Measurements from ENCODE around the gene CTH.
"Not testable (repeated sequence)": the region's sequence is repeated elsewhere in the genome, so short reads cannot be mapped to it uniquely, and the experiment has no call there.

- TF ChIP-seq, protein P1, sequence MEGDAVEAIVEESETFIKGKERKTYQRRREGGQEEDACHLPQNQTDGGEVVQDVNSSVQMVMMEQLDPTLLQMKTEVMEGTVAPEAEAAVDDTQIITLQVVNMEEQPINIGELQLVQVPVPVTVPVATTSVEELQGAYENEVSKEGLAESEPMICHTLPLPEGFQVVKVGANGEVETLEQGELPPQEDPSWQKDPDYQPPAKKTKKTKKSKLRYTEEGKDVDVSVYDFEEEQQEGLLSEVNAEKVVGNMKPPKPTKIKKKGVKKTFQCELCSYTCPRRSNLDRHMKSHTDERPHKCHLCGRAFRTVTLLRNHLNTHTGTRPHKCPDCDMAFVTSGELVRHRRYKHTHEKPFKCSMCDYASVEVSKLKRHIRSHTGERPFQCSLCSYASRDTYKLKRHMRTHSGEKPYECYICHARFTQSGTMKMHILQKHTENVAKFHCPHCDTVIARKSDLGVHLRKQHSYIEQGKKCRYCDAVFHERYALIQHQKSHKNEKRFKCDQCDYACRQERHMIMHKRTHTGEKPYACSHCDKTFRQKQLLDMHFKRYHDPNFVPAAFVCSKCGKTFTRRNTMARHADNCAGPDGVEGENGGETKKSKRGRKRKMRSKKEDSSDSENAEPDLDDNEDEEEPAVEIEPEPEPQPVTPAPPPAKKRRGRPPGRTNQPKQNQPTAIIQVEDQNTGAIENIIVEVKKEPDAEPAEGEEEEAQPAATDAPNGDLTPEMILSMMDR (IDR thresholded peaks at IDR 0.05), result not testable (repeated sequence)
- not testable (repeated sequence) for TF ChIP-seq POLR2A (IDR thresholded peaks at IDR 0.05)
Observed at GRCh38 chr1:70469184-70469583, 58.1 kb downstream of the CTH start.

All from adrenal gland (tissue), 5 donors.